ENCODE measurements around the gene CFAP68. TPM values are rescaled to one million over a fixed set of nuclear protein-coding genes. Genes with fewer than 3 reads are reported as not detected.

CFAP68 gene
- total RNA-seq, 4 donors from 2014 or later: 0.29 to 22.8 (median 4.2) TPM

DNA sequence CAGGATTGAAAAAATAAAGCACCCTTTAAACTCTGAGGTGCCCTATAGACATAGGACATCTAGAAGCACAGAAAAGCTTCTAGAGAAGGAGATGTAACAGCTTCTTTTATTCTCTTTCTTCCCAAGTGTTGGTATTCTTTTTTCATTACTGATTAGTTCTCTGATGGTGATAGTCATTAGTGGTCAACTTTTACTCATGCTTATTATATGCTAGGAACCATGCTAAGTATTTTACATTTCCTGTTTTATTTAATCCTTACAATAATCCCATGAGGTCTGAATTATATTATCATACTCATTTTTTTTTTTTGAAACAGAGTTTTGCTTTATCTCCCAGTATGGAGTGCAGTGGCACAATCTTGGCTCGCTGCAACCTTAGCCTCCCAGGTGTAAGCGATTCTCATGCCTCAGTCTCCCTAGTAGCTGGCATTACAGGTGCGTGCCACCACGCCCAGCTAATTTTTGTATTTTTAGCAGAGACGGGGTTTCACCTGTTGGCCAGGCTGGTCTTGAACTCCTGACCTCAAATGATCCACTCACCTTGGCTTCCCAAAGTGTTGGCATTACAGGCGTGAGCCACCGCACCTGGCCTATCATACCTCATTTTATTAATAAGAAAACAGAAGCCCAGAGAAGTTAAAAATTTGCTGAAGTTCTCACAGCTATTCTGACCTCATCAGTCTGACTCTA, 42.3 kb downstream of the CFAP68 start:
- no peak for TF ChIP-seq POLR2A (IDR thresholded peaks at IDR 0.05)
- TF ChIP-seq, protein P1, sequence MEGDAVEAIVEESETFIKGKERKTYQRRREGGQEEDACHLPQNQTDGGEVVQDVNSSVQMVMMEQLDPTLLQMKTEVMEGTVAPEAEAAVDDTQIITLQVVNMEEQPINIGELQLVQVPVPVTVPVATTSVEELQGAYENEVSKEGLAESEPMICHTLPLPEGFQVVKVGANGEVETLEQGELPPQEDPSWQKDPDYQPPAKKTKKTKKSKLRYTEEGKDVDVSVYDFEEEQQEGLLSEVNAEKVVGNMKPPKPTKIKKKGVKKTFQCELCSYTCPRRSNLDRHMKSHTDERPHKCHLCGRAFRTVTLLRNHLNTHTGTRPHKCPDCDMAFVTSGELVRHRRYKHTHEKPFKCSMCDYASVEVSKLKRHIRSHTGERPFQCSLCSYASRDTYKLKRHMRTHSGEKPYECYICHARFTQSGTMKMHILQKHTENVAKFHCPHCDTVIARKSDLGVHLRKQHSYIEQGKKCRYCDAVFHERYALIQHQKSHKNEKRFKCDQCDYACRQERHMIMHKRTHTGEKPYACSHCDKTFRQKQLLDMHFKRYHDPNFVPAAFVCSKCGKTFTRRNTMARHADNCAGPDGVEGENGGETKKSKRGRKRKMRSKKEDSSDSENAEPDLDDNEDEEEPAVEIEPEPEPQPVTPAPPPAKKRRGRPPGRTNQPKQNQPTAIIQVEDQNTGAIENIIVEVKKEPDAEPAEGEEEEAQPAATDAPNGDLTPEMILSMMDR (IDR thresholded peaks at IDR 0.05): no peak
- no peak for DNase-seq
- Histone ChIP-seq H3K4me3 (no peak overlapping the region), H3K4me1 (no peaks in the 10 kb centered on the region), H3K27ac (peak overlapping the region; percentile 34 to 94), H3K9me3 (no peaks in the 10 kb centered on the region), H3K27me3 (no peaks in the 10 kb centered on the region), H3K36me3 (no peaks in the 10 kb centered on the region)
- intact Hi-C loops (cut with DNase I; ENCODE audit: low total_unique reads): no loop called here

DNA sequence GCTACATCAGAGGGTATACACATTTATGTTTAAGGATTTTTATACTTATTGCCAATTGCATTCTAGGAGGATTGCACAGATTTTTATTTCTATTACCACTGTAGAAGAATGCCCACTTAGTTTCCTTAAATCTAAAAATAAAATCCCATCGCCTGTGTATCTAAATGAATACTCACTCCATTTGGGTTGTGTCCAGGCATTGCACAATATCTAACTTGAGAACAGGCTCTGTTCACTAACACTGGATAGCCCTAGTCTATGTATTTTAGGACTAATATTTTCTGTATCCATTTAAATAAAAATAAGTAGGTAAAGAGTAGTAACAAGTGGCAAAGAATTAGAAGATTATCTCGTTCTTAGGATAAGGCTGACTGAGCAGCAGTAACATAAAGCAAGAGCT, 43.5 kb downstream of the CFAP68 start:
- peaks cover 0 to 4% of the 10 kb centered on the region in 2 donors for H3K4me1 ChIP-seq
- intact Hi-C loops (cut with DNase I; ENCODE audit: low total_unique reads): no loop called here

DNA sequence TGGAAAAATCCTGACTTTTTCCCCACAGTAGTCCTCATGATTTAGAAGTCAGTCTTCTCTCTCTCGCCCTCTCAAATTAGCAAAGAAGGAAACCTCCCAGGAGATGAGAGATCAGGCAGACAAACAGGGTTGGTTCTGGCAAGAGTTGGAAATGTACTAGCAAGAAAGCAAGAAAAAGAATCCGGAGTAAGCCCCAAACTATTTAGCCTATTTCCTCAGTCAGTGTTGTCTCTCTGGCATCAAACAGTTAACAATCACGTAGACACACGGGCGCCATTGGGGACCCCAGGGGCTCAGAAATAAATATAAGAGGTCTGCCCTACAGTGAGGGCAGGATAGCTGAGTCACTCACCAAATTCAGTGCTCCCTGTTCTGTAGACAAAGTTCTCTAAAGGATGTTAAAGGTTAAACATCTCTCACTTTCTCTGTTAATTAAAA, 44.0 kb downstream of the CFAP68 start:
- H3K36me3 ChIP-seq: no peaks in the 10 kb centered on the region
- H3K27me3 ChIP-seq: no peaks in the 10 kb centered on the region
- intact Hi-C loops (cut with DNase I; ENCODE audit: low total_unique reads): no loop called here
- H3K27ac ChIP-seq: peak overlapping the region; percentile 87 to 94
- no peaks in the 10 kb centered on the region for H3K9me3 ChIP-seq
- TF ChIP-seq POLR2A (IDR thresholded peaks at IDR 0.05): no peak
- TF ChIP-seq, protein P1 (IDR thresholded peaks at IDR 0.05): no peak
- H3K4me3 ChIP-seq: no peak overlapping the region
- no peak for DNase-seq
- peaks cover 0 to 4% of the 10 kb centered on the region in 2 donors for H3K4me1 ChIP-seq

More for the DNA sequence above, 43.5 kb downstream of the CFAP68 start:
- TF ChIP-seq POLR2A (IDR thresholded peaks at IDR 0.05): no peak
- TF ChIP-seq, protein P1 (IDR thresholded peaks at IDR 0.05): no peak
- peak overlapping the region; percentile 87 to 94 for H3K27ac ChIP-seq
- H3K4me3 ChIP-seq: no peak overlapping the region
- H3K27me3 ChIP-seq: no peaks in the 10 kb centered on the region
- no peaks in the 10 kb centered on the region for H3K9me3 ChIP-seq
- peak in 1 of 2 donors; percentile 91 for DNase-seq
- no peaks in the 10 kb centered on the region for H3K36me3 ChIP-seq

DNA sequence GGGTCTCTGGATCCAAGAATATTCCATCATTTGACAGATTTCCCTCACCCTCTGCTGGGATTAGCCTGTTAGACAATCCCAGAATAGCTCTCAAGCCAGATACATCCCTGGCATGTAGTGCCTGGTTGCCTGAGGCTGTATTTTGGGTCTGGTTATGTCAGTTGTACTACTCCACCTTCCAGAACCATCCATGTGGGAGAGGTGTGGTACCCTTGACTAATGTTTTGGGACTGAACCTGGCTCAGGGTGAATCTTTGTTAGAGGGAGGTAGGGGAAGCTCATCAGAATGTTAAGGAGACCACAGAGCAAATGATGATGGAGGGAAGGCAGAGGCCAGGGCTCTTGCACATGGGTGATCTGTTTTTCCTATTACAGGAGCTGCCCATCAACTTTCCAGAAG, 44.6 kb downstream of the CFAP68 start:
- Histone ChIP-seq H3K4me1 (peaks cover 0 to 4% of the 10 kb centered on the region in 2 donors), H3K9me3 (no peaks in the 10 kb centered on the region), H3K36me3 (no peaks in the 10 kb centered on the region), H3K4me3 (no peak overlapping the region), H3K27me3 (no peaks in the 10 kb centered on the region), H3K27ac (peak overlapping the region; percentile 87 to 94)
- TF ChIP-seq POLR2A (IDR thresholded peaks at IDR 0.05): no peak
- TF ChIP-seq, protein P1 (IDR thresholded peaks at IDR 0.05): no peak
- DNase-seq: no peak
- intact Hi-C loops (cut with DNase I; ENCODE audit: low total_unique reads): no loop called here

DNA sequence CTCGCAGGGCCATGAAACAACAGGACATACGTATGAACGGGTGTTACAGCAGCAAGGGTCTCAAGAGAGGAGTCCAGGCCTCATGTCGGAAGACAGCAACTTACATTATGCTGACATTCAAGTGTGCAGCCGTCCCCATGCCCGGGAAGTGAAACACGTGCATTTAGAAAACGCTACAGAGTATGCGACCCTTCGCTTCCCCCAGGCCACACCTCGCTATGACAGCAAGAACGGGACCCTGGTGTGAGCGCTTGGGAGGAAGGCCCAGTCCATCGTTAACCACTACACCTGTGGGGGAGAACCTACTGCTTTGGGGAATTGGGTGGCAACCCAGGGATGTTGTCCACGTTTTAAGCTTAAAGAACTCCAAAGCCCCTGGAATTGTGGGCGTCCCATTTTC, 46.6 kb downstream of the CFAP68 start:
- Histone ChIP-seq H3K36me3 (no peaks in the 10 kb centered on the region), H3K4me1 (peaks cover 0 to 4% of the 10 kb centered on the region in 2 donors), H3K27ac (peak overlapping the region; percentile 85 to 88), H3K27me3 (no peaks in the 10 kb centered on the region), H3K4me3 (no peak overlapping the region), H3K9me3 (no peaks in the 10 kb centered on the region)
- TF ChIP-seq, protein P1 (IDR thresholded peaks at IDR 0.05): no peak
- TF ChIP-seq POLR2A (IDR thresholded peaks at IDR 0.05): no peak
- peak in 1 of 2 donors; percentile 43 for DNase-seq
- intact Hi-C loops (cut with DNase I; ENCODE audit: low total_unique reads): no loop called here

Data from uterus (tissue), 4 donors.